ENCODE data around the gene LZTR1. TPM values are rescaled to one million over a fixed set of nuclear protein-coding genes. Genes with fewer than 3 reads are reported as not detected.

The LZTR1 gene
- total and polyA plus RNA-seq, 2 of the 8 experiments (the other 6 are each of a cell fraction or from before 2014, with no cell fraction given): 22.3 to 31.0 TPM

- no peak for FAIRE-seq
- TF ChIP-seq KDM4A (IDR thresholded peaks at IDR 0.05; ENCODE audit: low read depth, low read length, severe bottlenecking) (no peak), SIRT6 (IDR thresholded peaks at IDR 0.05; ENCODE audit: low read length) (no peak), BACH1 (IDR thresholded peaks at IDR 0.05; ENCODE audit: low read length) (no peak), TCF12 (IDR thresholded peaks at IDR 0.05; ENCODE audit: low read depth, low read length) (no peak), ASH2L (IDR thresholded peaks at IDR 0.05; ENCODE audit: low read length) (no peak), HDAC6 (IDR thresholded peaks at IDR 0.05; ENCODE audit: low read depth, low read length) (no peak), CTBP2 (IDR thresholded peaks at IDR 0.05; ENCODE audit: borderline replicate concordance, insufficient read depth, insufficient read length, low read length) (no peak), GTF2F1 (IDR thresholded peaks at IDR 0.05; ENCODE audit: borderline replicate concordance, low read depth, low read length) (no peak), HDAC2 (IDR thresholded peaks at IDR 0.05; ENCODE audit: borderline replicate concordance in 1 of 2, low read depth in 2 of 2, low read length in 2 of 2) (no peak), RAD21 (IDR thresholded peaks at IDR 0.05 in 1 of 2, conservative IDR thresholded peaks at IDR 0.05 in 1 of 2; ENCODE audit: low read depth in 2 of 2, low read length in 2 of 2) (no peak)
Observed at GRCh38 chr22:20963201-20964052, 18.7 kb upstream of the LZTR1 start.

More at GRCh38 chr22:20963201-20964052, 18.7 kb upstream of the LZTR1 start:
- WGBS, 2 experiments (ENCODE audit: extremely low coverage in 1 of 2, insufficient coverage in 1 of 2, insufficient read length in 1 of 2, insufficient replicate concordance in 2 of 2, low coverage in 1 of 2, low lambda C conversion rate in 2 of 2, missing lambda C conversion rate in 1 of 2): 77% methylated on average over 7 of the region's 7 CpGs; no CpG with 5 or more reads in 1 of the 2 experiments
- no peak overlapping the region for H3K23ac ChIP-seq (ENCODE audit: insufficient read length)
- peaks cover 34 to 56% (median 54%) of the 10 kb centered on the region in 4 experiments for H3K27me3 ChIP-seq (replicated peaks in 1 of 4; ENCODE audit: control insufficient read depth in 3 of 4, extremely low read depth in 1 of 4, insufficient read depth in 3 of 4, low read length in 3 of 4)
- no peak for DNase-seq (ENCODE audit: low read depth in 1 of 2, low spot score in 2 of 2)
- H4K5ac ChIP-seq (ENCODE audit: insufficient read length, low read depth, low read length): no peak overlapping the region
- H4K20me1 ChIP-seq (replicated peaks in 1 of 2; ENCODE audit: control insufficient read depth in 1 of 2, insufficient read depth in 2 of 2, low read length in 2 of 2): peaks cover 6 to 11% of the 10 kb centered on the region in 2 experiments
- H2AK5ac ChIP-seq (ENCODE audit: low read depth, low read length): no peak overlapping the region; the same call in 1 of the 2 replicates
- no peak overlapping the region; a peak in 1 of 4 replicates for H3K4me2 ChIP-seq (ENCODE audit: insufficient read depth in 1 of 2, low read depth in 2 of 2, low read length in 2 of 2)
- H3K4me3 ChIP-seq (ENCODE audit: extremely low read depth in 1 of 4, insufficient read depth in 2 of 4, low read depth in 3 of 4, low read length in 4 of 4): no peak overlapping the region
- no peak overlapping the region for H3K56ac ChIP-seq (replicated peaks; ENCODE audit: insufficient read length, low read depth, low read length)
- no peak overlapping the region for H3K4ac ChIP-seq (replicated peaks; ENCODE audit: insufficient read length, low read depth, low read length)
- no peak overlapping the region for H2BK12ac ChIP-seq (ENCODE audit: low read depth, low read length)
- H4K91ac ChIP-seq (replicated peaks; ENCODE audit: insufficient read length, low read length): no peak overlapping the region
- H2BK20ac ChIP-seq (ENCODE audit: low read length): no peak overlapping the region
- no peak overlapping the region for H3K14ac ChIP-seq (ENCODE audit: insufficient read length)
- H3K27ac ChIP-seq (ENCODE audit: low read depth, low read length): no peak overlapping the region
- no peak overlapping the region for H2AFZ ChIP-seq (ENCODE audit: low read length)
- H3K79me2 ChIP-seq (ENCODE audit: control insufficient read depth in 1 of 2, insufficient read depth in 2 of 2, low read length in 2 of 2): no peaks in the 10 kb centered on the region
- peaks cover 2% of the 10 kb centered on the region; the same call in 1 of the 2 replicates for H3K23me2 ChIP-seq (ENCODE audit: low read depth, low read length)
- no peak overlapping the region for H2BK5ac ChIP-seq (ENCODE audit: low read depth, low read length)
- no peak overlapping the region for H2BK15ac ChIP-seq (ENCODE audit: low read length)
- H4K8ac ChIP-seq (ENCODE audit: extremely low read depth, insufficient read depth, low read length): no peak overlapping the region; the same call in 1 of the 2 replicates
- H3K9ac ChIP-seq (replicated peaks in 1 of 4; ENCODE audit: extremely low read depth in 1 of 4, low read depth in 3 of 4, low read length in 3 of 4): no peak overlapping the region
- CTCF ChIA-PET (ENCODE audit: partially characterized antibody): interaction anchor here (0.6 to 13.5 kb wide), 9 partner anchors 8 to 159 kb away, joined by 3 to 115 read pairs (median 4); partner anchors contain the start of genes AIFM3 and LZTR1
- H3K9me3 ChIP-seq (ENCODE audit: insufficient read depth in 2 of 2, low read depth in 1 of 2, low read length in 1 of 2): no peaks in the 10 kb centered on the region
- POLR2A ChIA-PET (ENCODE audit: partially characterized antibody): interaction anchor here (2.3 kb wide), 1 partner anchor 18 kb away, joined by 7 read pairs; the partner anchor contains the start of gene LZTR1
- H3K18ac ChIP-seq (ENCODE audit: extremely low read depth, low read length): no peak overlapping the region; the same call in 1 of the 2 replicates
- H3K79me1 ChIP-seq (ENCODE audit: low read depth, low read length): no peaks in the 10 kb centered on the region
- no peaks in the 10 kb centered on the region for H3K36me3 ChIP-seq (ENCODE audit: control insufficient read depth in 2 of 4, insufficient read depth in 4 of 4, low read length in 3 of 4)
- peaks cover 0 to 18% (median 11%) of the 10 kb centered on the region in 4 experiments; a peak in 6 of 7 replicates for H3K4me1 ChIP-seq (replicated peaks in 1 of 4; ENCODE audit: control insufficient read depth in 3 of 4, insufficient read depth in 4 of 4, low read length in 3 of 4)
- H2BK120ac ChIP-seq (replicated peaks; ENCODE audit: low read depth, low read length): no peak overlapping the region
